GM12874 (cell line): ENCODE data around the gene PRDM2.

Experiments used
- CTCF ChIP-seq: IDR thresholded peaks from 2 replicates; pipeline ENCODE4 v1.5.1; 2011; ENCODE audit warnings: low read depth, mild to moderate bottlenecking, control low read depth, low read length, moderate library complexity; ENCODE audit not compliant: insufficient read depth

Gene PRDM2

GRCh38 chr1:13871413-13871812, 171.4 kb downstream of the PRDM2 start:
- TF ChIP-seq CTCF, result no peak

- TF ChIP-seq CTCF, result no peak
These were observed 171.9 kb downstream of the PRDM2 start for GRCh38 chr1:13871886-13872285.

- TF ChIP-seq CTCF, result no peak
These were observed 173.0 kb downstream of the PRDM2 start for GRCh38 chr1:13873032-13873431.
